NCI-H2196 treated with DMSO at 0.1 percent for 48 hours (cell line): ENCODE results near the gene PCED1B.
"Not testable (repeated sequence)": the region's sequence is repeated elsewhere in the genome, so short reads cannot be mapped to it uniquely, and the experiment has no call there.

Experiments used
- DNase-seq: peaks from one replicate; lab custom pipeline; 2025; ENCODE audit not compliant: unreplicated experiment; lab: John Stamatoyannopoulos, UW

PCED1B gene

GRCh38 chr12:47117305-47117704 lies 37.9 kb downstream of the PCED1B start:
- DNase-seq = not testable (repeated sequence)

GRCh38 chr12:47120736-47121135 lies 41.3 kb downstream of the PCED1B start:
- DNase-seq = no peak

DNA sequence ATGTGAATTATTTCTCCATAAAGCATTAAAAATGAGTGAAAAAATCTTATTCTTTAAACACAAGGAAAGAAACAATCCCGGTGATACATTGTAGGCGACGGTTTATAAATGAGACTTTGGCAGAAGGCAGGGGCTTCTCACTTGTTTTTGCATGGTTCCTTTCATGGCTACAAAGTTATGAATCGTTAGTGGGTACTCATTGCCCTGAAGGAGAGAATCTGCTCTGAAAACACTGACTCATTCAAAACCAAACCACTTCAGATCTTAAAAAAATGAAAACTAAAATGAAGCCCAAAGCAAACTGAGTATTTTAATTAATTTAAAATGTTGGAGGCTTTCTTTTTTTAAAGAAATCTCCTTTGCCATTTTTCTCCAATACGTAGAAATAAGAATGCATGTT lies 41.7 kb downstream of the PCED1B start:
- no peak for DNase-seq

GRCh38 chr12:47122602-47123001 lies 43.2 kb downstream of the PCED1B start:
- DNase-seq = no peak

DNA sequence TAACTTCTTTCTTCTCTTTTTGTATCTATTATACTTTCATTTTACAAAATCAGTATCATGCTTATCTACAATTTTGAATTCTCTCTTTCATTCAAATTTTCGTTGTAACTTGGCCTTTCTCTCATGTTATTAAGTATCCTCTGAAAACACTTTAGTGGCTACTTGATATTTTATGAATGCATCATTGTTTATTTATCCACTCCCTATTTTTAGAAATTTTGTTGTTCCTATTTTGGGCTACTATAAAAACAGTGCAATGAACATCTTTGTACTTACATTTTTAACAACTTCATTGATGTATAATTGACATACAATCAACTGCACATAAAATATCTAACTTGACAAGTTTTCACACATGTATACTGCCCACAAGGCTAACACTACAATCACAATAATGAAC lies 44.3 kb downstream of the PCED1B start:
- DNase-seq = no peak

GRCh38 chr12:47124451-47124850 lies 45.0 kb downstream of the PCED1B start:
- DNase-seq = no peak

GRCh38 chr12:47126246-47126645 lies 46.8 kb downstream of the PCED1B start:
- DNase-seq = no peak

- no peak for DNase-seq
Measured at GRCh38 chr12:47131011-47131410, 51.6 kb downstream of the PCED1B start.

GRCh38 chr12:47134005-47134404 lies 54.6 kb downstream of the PCED1B start:
- no peak for DNase-seq

GRCh38 chr12:47135578-47135977 lies 56.2 kb downstream of the PCED1B start:
- no peak for DNase-seq

- no peak for DNase-seq
Measured at GRCh38 chr12:47139000-47139681, 59.7 kb downstream of the PCED1B start.

DNA sequence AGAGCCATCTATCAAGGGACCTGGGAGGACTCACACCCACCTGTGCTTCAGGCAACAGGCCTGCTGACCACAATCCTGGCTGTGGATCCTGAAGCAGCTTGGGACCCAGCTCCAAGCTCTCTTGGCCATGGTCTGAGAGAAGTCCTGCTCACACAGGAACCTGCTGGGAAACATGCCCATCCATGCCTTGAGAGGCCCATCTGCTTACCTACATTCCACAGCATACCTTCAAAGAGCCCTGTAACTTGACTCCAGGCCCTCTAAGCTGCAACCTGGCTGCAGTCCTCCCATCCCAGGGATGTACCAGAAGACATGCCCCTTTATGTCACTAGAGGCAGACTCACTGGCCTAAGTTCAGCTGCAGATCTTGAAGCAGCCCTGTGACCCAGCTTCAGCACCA lies 62.0 kb downstream of the PCED1B start:
- no peak for DNase-seq

GRCh38 chr12:47144769-47145168 lies 65.3 kb downstream of the PCED1B start:
- no peak for DNase-seq

- no peak for DNase-seq
Measured at GRCh38 chr12:47145188-47145587, 65.8 kb downstream of the PCED1B start.

GRCh38 chr12:47147739-47148138 lies 68.3 kb downstream of the PCED1B start:
- no peak for DNase-seq

- DNase-seq = no peak
Measured at GRCh38 chr12:47149146-47149545, 69.7 kb downstream of the PCED1B start.

DNA sequence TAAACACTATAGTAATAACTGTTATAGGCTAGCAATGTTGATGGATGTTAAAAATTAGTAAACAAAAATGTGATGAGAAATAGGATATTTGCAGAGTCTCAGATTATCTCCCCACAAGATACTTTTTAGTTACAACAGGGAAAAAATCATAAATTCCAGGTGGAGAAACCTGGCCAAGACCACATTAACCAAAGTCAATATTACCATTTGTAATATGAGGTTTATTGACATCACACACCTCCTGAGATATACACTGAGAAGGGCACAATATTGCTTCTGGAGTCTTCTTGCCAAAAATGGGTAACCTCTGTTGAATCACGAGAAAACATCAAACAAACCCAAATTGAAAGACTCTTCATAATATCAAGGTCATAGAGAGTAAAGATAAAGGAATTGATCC lies 72.7 kb downstream of the PCED1B start:
- DNase-seq = no peak

DNA sequence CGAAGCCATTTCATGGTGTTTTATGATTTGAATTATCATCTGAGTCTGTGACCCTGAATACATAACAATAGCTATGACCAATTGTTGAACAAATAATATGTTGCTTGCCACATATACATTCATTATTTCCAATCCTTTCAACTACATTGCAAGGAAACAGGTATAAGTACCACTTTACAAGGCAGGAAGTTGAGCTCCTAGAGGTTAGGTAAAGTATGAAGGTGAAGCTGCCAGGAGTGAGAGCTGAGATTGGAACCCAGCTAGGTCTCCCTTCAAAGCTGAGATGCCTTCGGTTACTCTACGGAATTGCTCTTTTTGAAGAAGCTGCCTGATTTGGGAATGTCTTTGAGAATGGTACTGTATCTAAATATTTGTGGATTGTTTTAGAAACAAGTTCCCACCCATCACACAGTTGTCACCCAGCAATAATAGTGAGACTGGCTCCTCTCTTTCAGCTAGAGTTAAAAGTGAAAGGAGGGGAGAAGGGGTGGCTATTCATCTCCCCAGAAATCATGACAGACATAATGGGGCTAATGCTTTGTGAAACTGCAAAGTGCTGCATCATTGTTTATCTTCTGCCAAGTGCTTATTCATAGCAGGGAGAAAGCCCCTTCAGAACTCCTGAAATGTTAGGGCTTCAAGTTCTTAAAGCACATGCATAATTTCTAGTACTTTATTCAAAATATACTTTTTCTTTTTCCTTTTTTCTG lies 76.2 kb downstream of the PCED1B start:
- no peak for DNase-seq

DNA sequence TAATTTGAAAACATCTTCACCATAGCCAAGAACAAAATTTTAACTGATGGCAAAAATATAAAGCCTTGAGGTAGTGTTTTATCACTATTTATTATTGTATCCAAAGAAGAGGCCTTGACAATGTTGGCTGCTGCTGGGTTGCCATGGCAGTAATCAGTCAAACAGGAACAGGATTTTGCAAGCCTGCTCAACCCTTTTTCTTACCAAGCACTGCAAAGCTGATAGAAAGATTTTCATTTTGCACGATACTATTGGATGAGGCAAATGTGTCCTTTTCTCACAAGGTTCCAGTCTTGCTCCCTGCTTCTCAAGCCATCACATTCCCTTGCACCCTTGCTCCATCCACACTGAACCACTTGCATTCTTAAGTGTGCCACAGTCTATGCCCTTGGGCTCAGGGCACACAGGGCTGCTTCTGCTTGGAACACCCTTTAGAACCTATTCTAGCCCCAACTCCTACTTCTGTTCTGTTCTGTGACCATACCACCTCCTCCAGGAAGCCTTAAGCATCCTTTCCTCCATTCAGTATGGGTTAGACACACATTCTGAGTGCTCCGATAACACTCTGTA lies 76.8 kb downstream of the PCED1B start:
- DNase-seq = no peak

- DNase-seq = no peak
Measured at GRCh38 chr12:47158792-47159191, 79.4 kb downstream of the PCED1B start.

- DNase-seq = no peak
Measured at GRCh38 chr12:47159348-47159747, 79.9 kb downstream of the PCED1B start.
